ENCODE results near the gene PHLDB1.
A peak's percentile ranks its signal among the peaks of the same experiment; 100 is the strongest.

Gene PHLDB1

DNA sequence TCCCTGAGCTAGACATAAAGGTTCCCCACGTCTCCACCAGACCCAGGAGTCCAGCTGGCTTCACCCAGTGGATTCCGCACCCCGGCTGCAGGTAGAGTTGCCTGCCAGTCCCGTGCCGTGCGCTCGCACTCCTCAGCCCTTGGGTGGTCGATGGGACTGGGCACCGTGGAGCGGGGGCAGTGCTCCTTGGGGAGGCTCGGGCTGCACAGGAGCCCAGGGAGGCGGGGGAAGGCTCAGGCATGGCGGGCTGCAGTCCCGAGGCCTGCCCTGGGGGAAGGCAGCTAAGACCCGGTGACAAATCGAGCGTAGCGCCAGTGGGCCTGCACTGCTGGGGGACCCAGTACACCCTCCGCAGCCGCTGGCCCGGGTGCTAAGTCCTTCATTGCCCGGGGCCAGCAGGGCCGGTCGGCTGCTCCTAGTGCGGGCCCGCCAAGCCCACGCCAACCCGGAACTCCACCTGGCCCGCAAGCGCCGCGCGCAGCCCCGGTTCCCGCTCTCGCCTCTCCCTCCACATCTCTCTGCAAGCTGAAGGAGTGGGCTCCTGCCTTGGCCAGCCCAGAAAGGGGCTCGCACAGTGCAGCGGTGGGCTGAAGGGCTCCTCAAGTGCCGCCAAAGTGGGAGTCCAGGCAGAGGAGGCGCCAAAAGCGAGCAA lies 81.6 kb downstream of the PHLDB1 start:
- no peak for DNase-seq (ENCODE audit: low spot score)

DNA sequence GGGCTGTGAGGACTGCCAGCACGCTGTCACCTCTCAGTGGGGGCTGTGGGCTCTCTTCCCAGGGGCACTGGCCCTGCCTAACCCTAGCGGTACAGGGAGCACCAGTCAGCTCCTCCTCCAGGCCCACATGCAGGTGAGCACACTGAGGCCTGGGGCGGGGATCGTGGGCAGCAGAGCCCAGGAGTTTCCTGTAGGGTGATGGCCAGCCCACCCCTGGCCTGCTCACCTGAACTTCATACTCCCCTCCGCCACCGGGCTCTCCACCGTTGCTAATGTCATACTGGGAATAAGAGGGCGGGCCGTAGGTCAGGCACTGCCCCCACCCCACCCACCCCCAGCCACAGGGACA lies 82.1 kb downstream of the PHLDB1 start:
- DNase-seq (ENCODE audit: low spot score): no peak

DNA sequence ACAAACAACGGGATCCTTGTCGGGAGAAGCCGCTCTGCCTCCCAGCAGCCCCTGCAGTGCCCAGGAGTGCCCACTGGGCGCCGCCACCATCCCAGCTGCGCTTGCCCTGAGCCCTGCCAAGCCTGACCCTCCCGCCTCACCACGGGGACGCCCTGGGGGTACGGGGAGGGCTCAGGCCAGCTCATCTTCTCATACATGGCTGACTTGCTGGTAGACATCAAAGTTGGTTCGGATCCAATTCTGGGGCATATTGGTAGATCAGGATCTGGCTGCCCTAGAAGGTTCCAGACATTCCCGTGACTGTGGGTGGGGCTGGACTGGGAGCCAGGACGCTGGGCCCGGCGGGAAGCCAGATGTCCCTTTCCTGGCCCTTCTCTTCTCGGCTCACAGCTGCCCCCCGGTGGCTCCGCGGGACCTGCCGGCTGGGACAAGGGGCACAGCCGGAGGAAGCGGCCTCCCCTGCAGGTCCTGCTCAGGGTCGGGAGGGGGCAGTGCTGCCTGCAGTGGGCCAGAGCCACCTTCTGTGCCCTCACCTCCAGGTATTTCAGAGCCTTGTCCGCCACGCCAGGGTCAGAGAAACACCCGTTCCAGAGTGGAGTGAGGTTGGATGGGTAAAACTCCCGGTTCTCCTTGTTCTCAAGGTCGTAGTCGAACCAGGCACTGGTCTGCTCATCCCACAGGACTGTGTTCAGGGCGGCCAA lies 82.6 kb downstream of the PHLDB1 start:
- DNase-seq (ENCODE audit: low spot score): peak; percentile 87

DNA sequence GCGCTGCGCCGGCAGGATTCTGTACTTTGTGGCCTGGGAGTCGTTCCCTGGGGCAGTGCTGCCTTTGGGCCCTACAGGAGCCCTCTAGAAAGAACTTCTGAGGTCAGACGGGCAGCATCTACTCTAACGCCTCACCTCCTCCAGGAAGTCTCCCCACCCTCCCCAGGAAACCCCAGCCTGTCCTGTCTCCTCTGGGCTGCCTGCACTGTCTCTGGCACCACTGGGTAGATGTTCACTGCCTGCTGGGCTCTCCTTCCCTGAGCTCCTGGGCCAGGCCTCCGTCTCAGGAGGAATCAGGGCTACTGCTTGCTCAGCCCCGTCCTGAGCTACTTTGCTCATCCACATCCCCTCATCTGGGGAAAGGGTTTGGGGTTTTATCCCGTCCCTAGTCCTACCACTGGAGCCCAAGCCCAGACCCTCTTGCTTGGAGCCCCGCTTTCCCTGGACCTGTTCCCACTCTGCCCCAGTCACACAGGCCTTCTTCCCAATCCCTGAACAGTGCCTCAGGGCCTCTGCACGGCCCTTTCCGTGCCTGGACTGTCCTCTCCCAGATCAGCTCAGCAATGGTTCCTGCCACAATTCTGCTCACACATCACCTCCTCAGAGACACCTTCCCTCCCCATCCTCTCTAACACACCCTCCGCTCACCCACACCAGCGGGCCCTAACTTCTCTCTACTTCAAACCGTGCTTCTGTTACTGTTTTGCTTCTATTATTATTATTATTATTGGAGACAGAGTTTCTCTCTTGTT lies 83.3 kb downstream of the PHLDB1 start:
- DNase-seq (ENCODE audit: low spot score): no peak

DNA sequence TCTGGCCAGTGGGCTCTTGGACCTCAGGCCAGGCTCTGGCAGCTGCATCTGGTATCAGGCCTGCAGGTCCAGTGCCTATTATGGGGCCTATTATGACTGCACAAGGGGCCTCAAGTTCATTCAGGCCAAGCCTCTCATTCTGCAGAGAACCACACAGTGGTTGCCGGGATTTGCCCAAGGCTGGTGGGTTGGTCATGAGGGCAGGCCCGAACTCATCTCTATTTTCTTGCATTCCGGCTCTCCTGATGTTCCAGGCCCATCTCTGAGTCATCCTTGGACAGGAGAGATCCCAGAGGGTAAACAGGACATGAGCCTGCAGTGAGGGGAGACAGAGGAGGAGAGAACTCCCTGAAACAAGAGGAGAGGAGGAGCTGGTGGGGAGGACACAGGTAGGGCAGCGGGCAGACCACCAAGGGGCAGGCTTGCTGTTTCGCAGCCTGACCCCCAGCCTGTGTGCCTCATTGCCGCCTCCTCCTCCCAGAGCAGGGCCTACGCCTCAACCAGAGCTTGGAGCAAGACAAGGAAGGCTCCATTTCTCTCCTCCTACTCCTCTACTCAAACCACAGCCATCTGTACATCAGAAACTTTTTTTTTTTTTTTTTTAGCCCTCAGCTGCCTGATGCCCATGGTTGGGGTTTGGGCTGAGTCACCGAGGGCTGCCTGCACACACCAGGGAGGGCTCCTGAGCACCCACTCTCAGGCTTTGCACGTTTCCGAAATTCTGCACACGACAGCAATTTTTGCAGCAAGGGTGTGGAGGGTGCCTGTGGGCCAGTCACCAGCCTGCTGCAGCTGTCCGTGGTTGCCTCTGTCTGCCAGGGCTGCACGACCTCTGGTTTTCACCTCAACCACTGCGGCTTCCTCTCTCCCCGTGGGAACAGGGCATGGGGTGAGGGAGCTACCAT lies 84.8 kb downstream of the PHLDB1 start:
- DNase-seq (ENCODE audit: low spot score): no peak

DNA sequence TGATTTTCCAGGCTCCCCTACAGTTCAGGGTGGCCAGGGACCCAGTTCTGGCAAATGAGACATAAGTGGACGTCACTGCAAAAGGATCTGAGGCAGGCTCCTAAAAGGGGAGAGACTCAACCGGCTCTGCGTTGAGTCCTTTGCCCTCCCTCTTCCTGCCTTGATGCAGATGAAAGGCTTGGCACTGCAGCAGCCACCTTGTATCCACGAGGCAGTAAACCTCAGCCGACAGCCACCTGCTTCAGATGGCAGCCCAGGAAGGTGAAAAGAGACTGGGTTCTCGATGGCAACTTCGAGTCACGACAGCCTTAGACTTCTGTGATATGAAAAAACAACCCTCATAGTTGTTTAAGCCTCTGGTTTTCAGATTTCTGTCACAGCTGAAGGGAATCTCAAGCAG lies 86.8 kb downstream of the PHLDB1 start:
- no peak for DNase-seq (ENCODE audit: low spot score)

DNA sequence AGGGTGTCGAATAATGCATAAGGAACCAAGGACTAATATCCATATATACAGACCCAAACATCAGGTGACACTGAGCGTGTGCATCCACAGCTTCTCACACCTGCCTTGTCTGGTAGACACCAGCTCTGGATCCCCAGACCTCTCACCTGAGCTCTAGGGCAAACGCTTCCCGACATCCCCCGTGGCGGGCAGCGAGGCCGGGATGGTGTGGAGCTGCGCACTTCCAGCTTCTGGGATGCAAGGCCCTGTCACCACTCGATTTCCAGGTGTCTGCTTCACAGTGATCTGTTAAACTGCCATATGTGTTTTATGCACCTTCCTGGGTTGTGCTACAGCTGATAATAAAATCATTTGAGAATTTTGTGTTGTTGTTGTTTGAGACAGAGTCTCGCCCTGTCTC lies 87.4 kb downstream of the PHLDB1 start:
- DNase-seq (ENCODE audit: low spot score): no peak

DNA sequence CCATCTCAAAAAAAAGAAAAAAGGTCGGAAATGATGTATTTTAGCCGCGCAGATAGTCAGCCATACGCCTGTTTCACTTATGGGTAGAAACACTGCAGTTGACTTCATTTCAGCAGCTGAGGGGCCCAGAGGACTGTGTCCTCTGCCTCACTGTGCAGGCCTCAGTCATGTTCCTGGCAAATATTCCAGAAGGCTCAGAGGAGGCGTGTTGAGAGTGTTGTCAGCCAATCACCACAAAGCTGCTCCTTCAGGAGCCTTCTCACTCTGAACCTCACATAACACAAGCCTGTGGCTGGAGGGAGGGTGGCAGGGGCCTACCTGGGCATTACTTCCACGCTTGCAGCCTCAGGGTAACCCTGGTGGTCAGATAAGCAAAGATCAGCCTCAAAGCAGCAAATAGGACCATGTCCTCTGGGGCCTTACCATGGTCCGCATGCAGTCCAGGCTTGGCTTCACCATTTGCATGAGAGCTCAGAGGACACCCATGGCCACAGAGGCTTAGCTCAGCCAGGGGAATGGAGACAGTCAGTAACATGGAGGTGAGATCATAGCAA lies 89.3 kb downstream of the PHLDB1 start:
- no peak for DNase-seq (ENCODE audit: low spot score)

DNA sequence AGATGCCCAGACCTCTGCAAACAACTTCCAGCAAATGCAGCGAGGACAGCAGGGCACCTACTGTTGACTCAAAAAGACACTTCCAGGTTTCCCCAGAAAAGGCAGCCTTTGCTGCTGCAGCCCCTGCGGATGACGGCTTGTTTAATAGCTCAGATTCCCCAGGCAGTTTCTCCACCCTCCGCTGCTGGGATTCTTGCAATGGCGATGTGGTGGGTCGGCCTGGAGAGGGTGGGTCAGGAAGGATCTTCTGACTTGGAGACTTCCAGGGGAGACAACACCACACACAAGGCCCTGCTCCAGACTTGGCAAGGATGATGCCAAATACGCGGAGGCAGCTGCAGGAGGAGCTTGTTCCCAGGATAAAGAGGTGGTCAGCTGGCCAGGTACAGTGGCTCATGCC lies 89.9 kb downstream of the PHLDB1 start:
- DNase-seq (ENCODE audit: low spot score): no peak

DNA sequence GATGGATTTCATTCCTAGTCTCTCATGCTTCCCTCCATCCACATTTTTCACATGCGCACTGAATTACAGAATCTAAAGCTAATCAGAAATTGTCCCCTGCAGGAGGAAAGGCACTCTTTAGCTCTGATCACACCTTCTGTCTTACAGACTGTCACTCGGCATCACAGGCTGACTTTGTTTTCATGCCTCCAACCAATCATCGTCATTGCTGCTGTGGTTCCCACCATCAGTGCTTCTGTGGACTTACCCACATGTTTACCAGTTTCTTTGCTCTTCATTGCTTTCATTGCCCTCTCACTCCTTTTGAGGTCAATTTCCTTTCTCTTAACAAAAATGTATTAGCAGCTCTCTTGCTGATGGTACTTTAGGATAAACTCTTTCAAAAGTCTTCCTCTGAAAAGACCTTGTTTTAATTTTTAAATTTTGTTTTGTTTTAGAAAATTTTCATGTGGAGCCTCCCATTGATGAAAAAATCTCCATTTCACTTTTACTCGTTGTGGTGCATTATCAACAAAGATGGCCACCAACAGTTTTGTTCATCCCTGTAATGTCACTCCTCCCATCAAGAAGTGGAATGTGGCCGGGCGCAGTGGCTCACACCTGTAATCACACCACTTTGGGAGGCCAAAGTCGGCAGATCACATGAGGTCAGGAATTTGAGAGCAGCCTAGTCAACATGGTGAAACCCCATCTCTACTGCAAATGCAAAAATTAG lies 92.2 kb downstream of the PHLDB1 start:
- DNase-seq (ENCODE audit: low spot score): no peak

DNA sequence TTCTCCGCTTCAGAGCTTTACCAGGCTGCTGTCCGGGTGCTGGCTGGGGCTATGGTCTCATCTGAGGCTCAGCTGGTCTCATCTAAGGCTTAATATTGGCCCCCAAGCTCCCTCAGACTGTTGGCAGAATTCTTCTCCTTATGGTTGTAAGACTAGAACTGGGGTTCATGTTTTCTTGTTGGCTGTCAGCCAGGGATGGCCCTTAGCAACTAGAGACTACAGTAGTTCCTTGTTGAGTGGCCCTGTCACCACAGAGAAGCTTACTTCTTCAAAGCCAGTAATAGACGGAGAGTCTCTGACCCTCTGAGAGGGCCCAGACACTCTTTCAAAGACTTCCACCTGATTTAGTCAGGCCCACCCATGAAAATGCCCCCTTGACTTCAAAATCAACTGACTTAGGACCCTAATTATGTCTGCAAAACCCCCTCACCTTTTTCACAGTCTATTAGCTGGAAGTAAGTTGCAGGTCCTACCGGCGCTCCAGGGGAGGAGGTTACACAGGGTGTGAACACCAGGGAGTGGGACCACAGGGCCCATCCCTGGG lies 96.2 kb downstream of the PHLDB1 start:
- DNase-seq (ENCODE audit: low spot score): no peak

DNA sequence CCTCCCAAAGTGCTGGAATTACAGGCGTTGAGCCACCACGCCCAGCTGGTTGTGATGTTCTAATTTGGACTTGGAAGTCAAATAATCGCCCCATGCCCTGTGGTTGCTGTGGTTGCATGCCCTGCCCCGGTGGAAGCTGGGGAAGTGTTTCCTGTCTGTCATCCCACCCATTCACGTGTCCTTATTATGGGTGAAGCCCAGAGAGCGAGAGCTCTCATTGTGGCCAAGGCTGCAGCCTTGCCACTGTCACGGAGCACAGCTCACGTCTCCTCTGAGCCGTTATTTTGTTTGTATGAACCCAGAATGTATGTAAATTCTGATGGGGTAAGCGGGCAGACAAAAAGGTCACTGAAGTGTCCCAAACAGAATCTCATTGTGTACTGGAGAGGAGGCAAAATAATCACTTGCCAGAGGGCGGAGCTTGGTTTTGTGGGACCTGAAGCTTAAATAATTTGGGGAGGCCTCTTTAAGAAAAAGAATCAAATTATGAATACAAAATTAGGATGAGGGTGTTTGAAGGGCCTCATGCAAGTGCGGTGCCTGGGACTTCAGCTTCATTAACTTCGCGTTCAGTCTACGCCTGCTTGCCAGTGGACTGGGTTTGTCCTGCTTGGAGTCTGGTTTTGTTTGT lies 97.8 kb downstream of the PHLDB1 start:
- no peak for DNase-seq (ENCODE audit: low spot score)

DNA sequence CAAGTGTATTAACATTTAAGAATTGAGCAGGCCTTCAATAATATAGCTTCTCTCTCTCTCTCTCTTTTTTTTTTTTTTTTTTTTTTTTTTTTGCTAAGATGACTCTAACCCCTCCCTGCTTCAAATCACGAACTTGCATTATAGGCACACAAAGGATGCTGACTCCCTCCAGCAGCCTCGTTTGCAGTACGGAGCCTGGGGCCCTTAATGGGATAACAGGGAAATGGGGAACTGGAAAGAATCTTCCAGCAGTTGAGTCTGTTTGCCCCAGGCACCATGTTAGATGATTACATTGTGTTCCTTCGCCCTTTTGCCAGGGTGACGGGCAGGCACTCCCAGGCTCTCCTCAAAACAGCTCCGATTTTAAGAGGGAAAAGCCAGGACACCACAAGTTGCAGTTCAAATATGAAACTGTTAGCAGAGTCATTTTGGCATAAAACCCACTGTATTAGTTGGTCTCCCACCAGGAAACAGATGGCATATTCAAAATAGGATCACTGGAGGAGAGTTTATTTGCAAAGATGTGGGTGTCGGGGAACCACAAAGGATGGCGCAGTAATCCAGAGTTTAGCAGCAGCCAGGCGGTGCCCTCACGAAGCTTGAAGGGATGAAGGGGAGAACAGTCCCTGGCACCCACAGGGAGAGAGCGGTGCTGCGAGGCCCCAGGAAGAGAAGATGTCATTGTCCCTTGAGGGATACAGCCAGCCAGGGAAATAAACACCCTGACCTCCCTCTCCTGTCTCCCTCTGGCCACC lies 98.6 kb downstream of the PHLDB1 start:
- DNase-seq (ENCODE audit: low spot score): no peak

DNA sequence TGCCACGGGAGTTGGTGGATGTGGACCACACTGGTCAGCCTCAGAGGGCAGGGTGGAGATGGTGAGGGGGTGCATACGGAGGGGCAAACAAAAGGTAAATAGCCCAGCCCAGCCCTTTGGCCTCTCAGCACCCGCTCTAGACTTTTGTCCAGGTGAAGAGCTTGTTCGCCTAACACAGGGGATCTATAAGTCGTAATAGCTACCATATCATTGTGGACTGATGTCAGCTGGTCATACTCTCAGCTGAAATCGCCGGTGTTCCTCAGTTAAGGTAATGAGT lies 99.1 kb downstream of the PHLDB1 start:
- DNase-seq (ENCODE audit: low spot score): no peak

Measured in NAMALWA (cell line).